HEK293 (cell line): ENCODE data around the gene ROR2.

Experiments
- CTCF ChIA-PET: fragments of 350-600 bp; formaldehyde crosslinking; extraction: SDS; loops from one replicate; lab custom pipeline; 2021; ENCODE audit warnings: antibody characterized with exemption; lab: Yijun Ruan, JAX
- POLR2A ChIA-PET: fragments of 300-600 bp; formaldehyde crosslinking; extraction: SDS; loops from one replicate; lab custom pipeline; 2020; ENCODE audit warnings: antibody characterized with exemption, inconsistent platforms; lab: Yijun Ruan, JAX
- H3K27ac ChIP-seq: fragments of 200-500 bp; sonication (Bioruptor generic); 2 replicates; pipeline ENCODE4 v1.5.1; 2014; ENCODE audit warnings: low read depth, low read length, control low read depth, inconsistent platforms; ENCODE audit errors: extremely low read depth
- H3K36me3 ChIP-seq, 2 experiments: fragments of 200-500 bp in 1 of 2; sonication (Bioruptor generic) in 1 of 2; 1 replicate in 1 of 2; 2 replicates in 1 of 2; pipeline ENCODE4 v1.5.1; 2014 to 2017; ENCODE audit warnings: inconsistent platforms in 2 of 2, low read length in 2 of 2; ENCODE audit not compliant: control insufficient read depth in 2 of 2, insufficient read depth in 1 of 2
- H3K4me1 ChIP-seq: fragments of 200-500 bp; sonication (Bioruptor generic); 2 replicates; pipeline ENCODE4 v1.5.1; 2014; ENCODE audit warnings: mild to moderate bottlenecking, low read length, inconsistent platforms; ENCODE audit not compliant: control insufficient read depth, insufficient read depth
- H3K4me3 ChIP-seq: 2 replicates; pipeline ENCODE4 v1.5.1; 2011; ENCODE audit warnings: low read depth, mild to moderate bottlenecking, control low read depth, low read length, moderate library complexity
- H3K9me3 ChIP-seq: fragments of 200-500 bp; sonication (Bioruptor generic); 2 replicates; pipeline ENCODE4 v1.5.1; 2014; ENCODE audit warnings: low read depth, low read length, inconsistent platforms; ENCODE audit not compliant: control insufficient read depth, insufficient read depth
- FEZF1 ChIP-seq: fragments of 450-650 bp; formaldehyde crosslinking; IDR thresholded peaks from 2 replicates; pipeline ENCODE4 v1.5.1; 2016; ENCODE audit warnings: missing biosample characterization, missing genetic modification characterization
- GLIS1 ChIP-seq: fragments of 450-650 bp; formaldehyde crosslinking; IDR thresholded peaks from 2 replicates; pipeline ENCODE4 v1.5.1; 2016; ENCODE audit warnings: missing biosample characterization, missing genetic modification characterization
- GLIS2 ChIP-seq: fragments of 450-650 bp; formaldehyde crosslinking; IDR thresholded peaks from 2 replicates; pipeline ENCODE4 v1.5.1; 2016; ENCODE audit warnings: missing biosample characterization, missing genetic modification characterization
- OSR2 ChIP-seq: fragments of 450-650 bp; formaldehyde crosslinking; IDR thresholded peaks from 2 replicates; pipeline ENCODE4 v1.5.1; 2016; ENCODE audit warnings: missing biosample characterization, missing genetic modification characterization
- ZBTB1 ChIP-seq: fragments of 450-650 bp; formaldehyde crosslinking; IDR thresholded peaks from 2 replicates; pipeline ENCODE4 v1.5.1; 2016; ENCODE audit warnings: missing biosample characterization, missing genetic modification characterization
- ZBTB17 ChIP-seq: fragments of 450-650 bp; formaldehyde crosslinking; IDR thresholded peaks from 2 replicates; pipeline ENCODE4 v1.5.1; 2016; ENCODE audit warnings: missing biosample characterization, missing genetic modification characterization
- ZBTB48 ChIP-seq: fragments of 450-650 bp; formaldehyde crosslinking; IDR thresholded peaks from 2 replicates; pipeline ENCODE4 v1.5.1; 2016; ENCODE audit warnings: missing biosample characterization, missing genetic modification characterization
- ZFHX2 ChIP-seq: fragments of 450-650 bp; formaldehyde crosslinking; conservative IDR thresholded peaks from 2 replicates; pipeline ENCODE4 v1.5.1; 2016; ENCODE audit warnings: missing biosample characterization, missing genetic modification characterization
- ZIC2 ChIP-seq: fragments of 450-650 bp; formaldehyde crosslinking; IDR thresholded peaks from 2 replicates; pipeline ENCODE4 v1.5.1; 2016; ENCODE audit warnings: missing biosample characterization, missing genetic modification characterization
- ZNF132 ChIP-seq: fragments of 450-650 bp; formaldehyde crosslinking; IDR thresholded peaks from 2 replicates; pipeline ENCODE4 v1.5.1; 2017; ENCODE audit warnings: missing biosample characterization, missing genetic modification characterization, borderline replicate concordance
- ZNF302 ChIP-seq: fragments of 450-650 bp; formaldehyde crosslinking; IDR thresholded peaks from 2 replicates; pipeline ENCODE4 v1.5.1; 2016; ENCODE audit warnings: missing biosample characterization, missing genetic modification characterization, low read depth
- ZNF433 ChIP-seq: fragments of 450-650 bp; formaldehyde crosslinking; IDR thresholded peaks from 2 replicates; pipeline ENCODE4 v1.5.1; 2016; ENCODE audit warnings: missing biosample characterization, missing genetic modification characterization, low read depth
- ZXDB ChIP-seq: fragments of 450-650 bp; formaldehyde crosslinking; IDR thresholded peaks from 2 replicates; pipeline ENCODE4 v1.5.1; 2016; ENCODE audit warnings: missing biosample characterization, missing genetic modification characterization
- TF ChIP-seq, protein P1 (sequence below): IDR thresholded peaks from 2 replicates; pipeline ENCODE4 v1.6.1; 2011; ENCODE audit warnings: mild to moderate bottlenecking, low read depth, low read length, borderline replicate concordance
- TF ChIP-seq, protein P2 (sequence below): fragments of 450-650 bp; formaldehyde crosslinking; IDR thresholded peaks from 2 replicates; pipeline ENCODE4 v1.5.1; 2017; ENCODE audit warnings: missing biosample characterization, missing genetic modification characterization
- TF ChIP-seq, protein P3 (sequence below): fragments of 450-650 bp; formaldehyde crosslinking; IDR thresholded peaks from 2 replicates; pipeline ENCODE4 v1.5.1; 2017; ENCODE audit warnings: missing biosample characterization, missing genetic modification characterization
- TF ChIP-seq, protein P4 (sequence below): fragments of 450-650 bp; formaldehyde crosslinking; IDR thresholded peaks from 2 replicates; pipeline ENCODE4 v1.5.1; 2016; ENCODE audit warnings: missing biosample characterization, missing genetic modification characterization
- TF ChIP-seq, protein P5 (sequence below): fragments of 450-650 bp; formaldehyde crosslinking; IDR thresholded peaks from 2 replicates; pipeline ENCODE4 v1.5.1; 2017; ENCODE audit warnings: missing biosample characterization, missing genetic modification characterization
- TF ChIP-seq, protein P6 (sequence below): fragments of 450-650 bp; formaldehyde crosslinking; optimal IDR thresholded peaks from 2 replicates; pipeline ENCODE3; 2016; ENCODE audit warnings: missing biosample characterization, mild to moderate bottlenecking, missing genetic modification characterization

ROR2 gene

DNA sequence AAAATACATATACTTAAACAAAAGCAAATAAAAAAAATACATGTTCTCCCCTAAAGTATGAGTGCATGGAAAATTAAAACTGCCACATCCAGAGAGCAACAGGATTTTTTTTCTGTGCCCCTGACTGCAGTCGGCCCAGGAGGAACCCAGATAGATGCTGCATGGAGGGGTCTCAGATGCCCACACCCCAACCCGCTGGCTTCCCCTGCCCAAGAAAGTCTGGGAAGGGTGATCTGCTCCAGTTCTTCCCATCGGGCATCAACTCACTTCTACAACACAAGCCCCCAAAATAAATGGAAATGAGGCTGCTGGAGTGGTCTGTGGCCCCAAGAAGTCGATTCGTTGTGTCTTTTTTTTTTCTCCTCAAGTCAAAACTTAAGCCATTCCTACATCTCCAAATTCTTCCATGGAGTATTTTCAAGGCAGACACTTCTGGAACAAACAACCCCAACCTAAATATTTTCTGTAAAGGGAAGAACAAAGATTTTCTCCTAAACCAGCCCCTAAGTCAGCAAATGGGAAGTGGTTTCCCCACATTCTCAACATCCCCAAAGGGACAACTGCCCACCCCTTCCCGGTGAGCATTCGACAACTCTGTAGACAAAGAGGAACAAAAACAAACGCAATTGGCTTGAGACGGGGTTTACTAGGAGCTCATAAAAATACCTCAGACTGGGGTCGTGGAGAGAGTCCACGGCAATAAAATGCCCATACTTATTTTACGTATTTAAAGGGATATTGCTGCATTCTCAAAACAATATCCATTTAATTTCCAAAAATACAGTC, 46.7 kb downstream of the ROR2 start:
- CTCF ChIA-PET, result interaction anchor here (0.5 to 0.6 kb wide), 2 partner anchors 52 to 975 kb away, joined by 3 read pairs; no protein-coding TSS in a partner anchor
- H3K36me3 ChIP-seq, result no peaks in the 10 kb centered on the region
- TF ChIP-seq, protein P1, sequence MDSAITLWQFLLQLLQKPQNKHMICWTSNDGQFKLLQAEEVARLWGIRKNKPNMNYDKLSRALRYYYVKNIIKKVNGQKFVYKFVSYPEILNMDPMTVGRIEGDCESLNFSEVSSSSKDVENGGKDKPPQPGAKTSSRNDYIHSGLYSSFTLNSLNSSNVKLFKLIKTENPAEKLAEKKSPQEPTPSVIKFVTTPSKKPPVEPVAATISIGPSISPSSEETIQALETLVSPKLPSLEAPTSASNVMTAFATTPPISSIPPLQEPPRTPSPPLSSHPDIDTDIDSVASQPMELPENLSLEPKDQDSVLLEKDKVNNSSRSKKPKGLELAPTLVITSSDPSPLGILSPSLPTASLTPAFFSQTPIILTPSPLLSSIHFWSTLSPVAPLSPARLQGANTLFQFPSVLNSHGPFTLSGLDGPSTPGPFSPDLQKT, result no peak
- TF ChIP-seq ZNF302 (tag by site-specific recombination) (no peak), ZBTB1 (no peak), FEZF1 (peak; percentile 73), ZBTB17 (peak; percentile 15; the same call in 1 of the 2 replicates), ZXDB (tag by site-specific recombination) (peak; percentile 87)
- TF ChIP-seq, protein P2, sequence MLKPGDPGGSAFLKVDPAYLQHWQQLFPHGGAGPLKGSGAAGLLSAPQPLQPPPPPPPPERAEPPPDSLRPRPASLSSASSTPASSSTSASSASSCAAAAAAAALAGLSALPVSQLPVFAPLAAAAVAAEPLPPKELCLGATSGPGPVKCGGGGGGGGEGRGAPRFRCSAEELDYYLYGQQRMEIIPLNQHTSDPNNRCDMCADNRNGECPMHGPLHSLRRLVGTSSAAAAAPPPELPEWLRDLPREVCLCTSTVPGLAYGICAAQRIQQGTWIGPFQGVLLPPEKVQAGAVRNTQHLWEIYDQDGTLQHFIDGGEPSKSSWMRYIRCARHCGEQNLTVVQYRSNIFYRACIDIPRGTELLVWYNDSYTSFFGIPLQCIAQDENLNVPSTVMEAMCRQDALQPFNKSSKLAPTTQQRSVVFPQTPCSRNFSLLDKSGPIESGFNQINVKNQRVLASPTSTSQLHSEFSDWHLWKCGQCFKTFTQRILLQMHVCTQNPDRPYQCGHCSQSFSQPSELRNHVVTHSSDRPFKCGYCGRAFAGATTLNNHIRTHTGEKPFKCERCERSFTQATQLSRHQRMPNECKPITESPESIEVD, result 0 out of 2 replicates have a peak, but pooled peaks have one; percentile 53
- TF ChIP-seq, all 188 proteins: peak for 4
- H3K27ac ChIP-seq, result no peak overlapping the region
- POLR2A ChIA-PET, result no interaction called here
- peaks cover 30% of the 10 kb centered on the region for H3K4me1 ChIP-seq
- no peak overlapping the region for H3K4me3 ChIP-seq
- H3K9me3 ChIP-seq, result no peaks in the 10 kb centered on the region

DNA sequence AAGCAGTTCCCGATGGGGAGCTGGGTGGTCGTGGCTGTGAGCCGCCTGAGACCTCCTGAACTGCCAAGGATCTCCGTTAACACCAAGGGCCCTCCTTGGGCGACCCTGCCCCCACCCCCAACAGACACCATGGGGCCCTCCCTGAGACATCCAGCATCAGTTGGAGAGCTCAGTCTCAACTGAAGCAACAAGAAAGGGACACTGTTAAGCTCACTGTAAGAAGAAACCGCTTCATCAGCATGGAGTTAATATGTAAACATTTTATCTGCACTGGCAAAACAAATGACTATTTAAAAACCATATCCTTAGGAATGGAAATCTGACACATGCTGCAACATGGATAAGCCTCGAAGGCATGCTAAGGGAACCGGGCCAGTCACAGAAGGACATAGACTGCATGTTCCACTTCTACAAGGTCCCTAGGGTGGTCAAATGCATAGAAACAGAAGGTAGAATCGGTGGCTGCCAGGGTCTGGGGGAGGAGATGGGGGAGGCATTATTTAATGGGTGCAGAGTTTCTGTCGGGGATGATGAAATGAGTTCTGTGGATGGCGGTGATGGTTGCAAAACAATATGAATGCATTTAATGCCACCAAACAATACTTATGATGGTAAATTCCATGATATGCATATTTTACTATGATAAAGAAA, 47.4 kb downstream of the ROR2 start:
- ChIA-PET POLR2A (no interaction called here), CTCF (interaction anchor here (0.6 kb wide), 2 partner anchors 27 to 47 kb away, joined by 3 read pairs; no protein-coding TSS in a partner anchor)
- peak overlapping the region; percentile 26; the same call in 1 of the 2 replicates for H3K27ac ChIP-seq
- no peaks in the 10 kb centered on the region for H3K9me3 ChIP-seq
- H3K4me1 ChIP-seq, result peaks cover 26% of the 10 kb centered on the region
- H3K4me3 ChIP-seq, result no peak overlapping the region
- no peaks in the 10 kb centered on the region for H3K36me3 ChIP-seq
- TF ChIP-seq ZIC2, result peak; percentile 30
- TF ChIP-seq GLIS2 (tag by site-specific recombination), result peak; percentile 57
- no peak for TF ChIP-seq ZNF433 (tag by site-specific recombination)
- no peak for TF ChIP-seq ZNF132 (tag by site-specific recombination)
- peak; percentile 24; the same call in 1 of the 2 replicates for TF ChIP-seq GLIS1
- TF ChIP-seq, protein P3, sequence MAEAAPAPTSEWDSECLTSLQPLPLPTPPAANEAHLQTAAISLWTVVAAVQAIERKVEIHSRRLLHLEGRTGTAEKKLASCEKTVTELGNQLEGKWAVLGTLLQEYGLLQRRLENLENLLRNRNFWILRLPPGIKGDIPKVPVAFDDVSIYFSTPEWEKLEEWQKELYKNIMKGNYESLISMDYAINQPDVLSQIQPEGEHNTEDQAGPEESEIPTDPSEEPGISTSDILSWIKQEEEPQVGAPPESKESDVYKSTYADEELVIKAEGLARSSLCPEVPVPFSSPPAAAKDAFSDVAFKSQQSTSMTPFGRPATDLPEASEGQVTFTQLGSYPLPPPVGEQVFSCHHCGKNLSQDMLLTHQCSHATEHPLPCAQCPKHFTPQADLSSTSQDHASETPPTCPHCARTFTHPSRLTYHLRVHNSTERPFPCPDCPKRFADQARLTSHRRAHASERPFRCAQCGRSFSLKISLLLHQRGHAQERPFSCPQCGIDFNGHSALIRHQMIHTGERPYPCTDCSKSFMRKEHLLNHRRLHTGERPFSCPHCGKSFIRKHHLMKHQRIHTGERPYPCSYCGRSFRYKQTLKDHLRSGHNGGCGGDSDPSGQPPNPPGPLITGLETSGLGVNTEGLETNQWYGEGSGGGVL (tag by site-specific recombination), result peak; percentile 59; the same call in 1 of the 2 replicates
- TF ChIP-seq ZBTB48, result peak; percentile 79
- TF ChIP-seq OSR2, result 0 out of 2 replicates have a peak, but pooled peaks have one; percentile 25
- TF ChIP-seq, protein P4, sequence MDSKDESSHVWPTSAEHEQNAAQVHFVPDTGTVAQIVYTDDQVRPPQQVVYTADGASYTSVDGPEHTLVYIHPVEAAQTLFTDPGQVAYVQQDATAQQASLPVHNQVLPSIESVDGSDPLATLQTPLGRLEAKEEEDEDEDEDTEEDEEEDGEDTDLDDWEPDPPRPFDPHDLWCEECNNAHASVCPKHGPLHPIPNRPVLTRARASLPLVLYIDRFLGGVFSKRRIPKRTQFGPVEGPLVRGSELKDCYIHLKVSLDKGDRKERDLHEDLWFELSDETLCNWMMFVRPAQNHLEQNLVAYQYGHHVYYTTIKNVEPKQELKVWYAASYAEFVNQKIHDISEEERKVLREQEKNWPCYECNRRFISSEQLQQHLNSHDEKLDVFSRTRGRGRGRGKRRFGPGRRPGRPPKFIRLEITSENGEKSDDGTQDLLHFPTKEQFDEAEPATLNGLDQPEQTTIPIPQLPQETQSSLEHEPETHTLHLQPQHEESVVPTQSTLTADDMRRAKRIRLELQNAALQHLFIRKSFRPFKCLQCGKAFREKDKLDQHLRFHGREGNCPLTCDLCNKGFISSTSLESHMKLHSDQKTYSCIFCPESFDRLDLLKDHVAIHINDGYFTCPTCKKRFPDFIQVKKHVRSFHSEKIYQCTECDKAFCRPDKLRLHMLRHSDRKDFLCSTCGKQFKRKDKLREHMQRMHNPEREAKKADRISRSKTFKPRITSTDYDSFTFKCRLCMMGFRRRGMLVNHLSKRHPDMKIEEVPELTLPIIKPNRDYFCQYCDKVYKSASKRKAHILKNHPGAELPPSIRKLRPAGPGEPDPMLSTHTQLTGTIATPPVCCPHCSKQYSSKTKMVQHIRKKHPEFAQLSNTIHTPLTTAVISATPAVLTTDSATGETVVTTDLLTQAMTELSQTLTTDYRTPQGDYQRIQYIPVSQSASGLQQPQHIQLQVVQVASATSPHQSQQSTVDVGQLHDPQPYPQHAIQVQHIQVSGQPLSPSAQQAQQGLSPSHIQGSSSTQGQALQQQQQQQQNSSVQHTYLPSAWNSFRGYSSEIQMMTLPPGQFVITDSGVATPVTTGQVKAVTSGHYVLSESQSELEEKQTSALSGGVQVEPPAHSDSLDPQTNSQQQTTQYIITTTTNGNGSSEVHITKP, result peak; percentile 79
- TF ChIP-seq, protein P5, sequence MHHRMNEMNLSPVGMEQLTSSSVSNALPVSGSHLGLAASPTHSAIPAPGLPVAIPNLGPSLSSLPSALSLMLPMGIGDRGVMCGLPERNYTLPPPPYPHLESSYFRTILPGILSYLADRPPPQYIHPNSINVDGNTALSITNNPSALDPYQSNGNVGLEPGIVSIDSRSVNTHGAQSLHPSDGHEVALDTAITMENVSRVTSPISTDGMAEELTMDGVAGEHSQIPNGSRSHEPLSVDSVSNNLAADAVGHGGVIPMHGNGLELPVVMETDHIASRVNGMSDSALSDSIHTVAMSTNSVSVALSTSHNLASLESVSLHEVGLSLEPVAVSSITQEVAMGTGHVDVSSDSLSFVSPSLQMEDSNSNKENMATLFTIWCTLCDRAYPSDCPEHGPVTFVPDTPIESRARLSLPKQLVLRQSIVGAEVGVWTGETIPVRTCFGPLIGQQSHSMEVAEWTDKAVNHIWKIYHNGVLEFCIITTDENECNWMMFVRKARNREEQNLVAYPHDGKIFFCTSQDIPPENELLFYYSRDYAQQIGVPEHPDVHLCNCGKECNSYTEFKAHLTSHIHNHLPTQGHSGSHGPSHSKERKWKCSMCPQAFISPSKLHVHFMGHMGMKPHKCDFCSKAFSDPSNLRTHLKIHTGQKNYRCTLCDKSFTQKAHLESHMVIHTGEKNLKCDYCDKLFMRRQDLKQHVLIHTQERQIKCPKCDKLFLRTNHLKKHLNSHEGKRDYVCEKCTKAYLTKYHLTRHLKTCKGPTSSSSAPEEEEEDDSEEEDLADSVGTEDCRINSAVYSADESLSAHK (tag by site-specific recombination), result peak; percentile 15; the same call in 1 of the 2 replicates
- TF ChIP-seq, protein P6, sequence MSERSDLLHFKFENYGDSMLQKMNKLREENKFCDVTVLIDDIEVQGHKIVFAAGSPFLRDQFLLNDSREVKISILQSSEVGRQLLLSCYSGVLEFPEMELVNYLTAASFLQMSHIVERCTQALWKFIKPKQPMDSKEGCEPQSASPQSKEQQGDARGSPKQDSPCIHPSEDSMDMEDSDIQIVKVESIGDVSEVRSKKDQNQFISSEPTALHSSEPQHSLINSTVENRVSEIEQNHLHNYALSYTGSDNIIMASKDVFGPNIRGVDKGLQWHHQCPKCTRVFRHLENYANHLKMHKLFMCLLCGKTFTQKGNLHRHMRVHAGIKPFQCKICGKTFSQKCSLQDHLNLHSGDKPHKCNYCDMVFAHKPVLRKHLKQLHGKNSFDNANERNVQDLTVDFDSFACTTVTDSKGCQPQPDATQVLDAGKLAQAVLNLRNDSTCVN, result no peak
- TF ChIP-seq ZFHX2 (tag by site-specific recombination), result 0 out of 2 replicates have a peak, but pooled peaks have one; percentile 42
